Activated T-helper 2 cell treated with anti-CD3 and anti-CD28 coated beads, Interferon-gamma antibody, Interleukin-2, Interleukin-4, amounts not matched to agents 10 μg/mL and 5 μg/mL and 100 μg/mL, durations not matched to agents 14 hours and 24 hours and 36 hours (primary cell): ENCODE measurements around the gene C6orf120. TPM values are rescaled to one million over a fixed set of nuclear protein-coding genes. Genes with fewer than 3 reads are reported as not detected.

ENCODE experiments used
- DNase-seq: peaks from one replicate; pipeline ENCODE4 v3.0.0; 2021; ENCODE audit warnings: low spot score
- H3K27ac Mint-ChIP-seq: one replicate; pipeline ENCODE4 v1.8.0; 2021; ENCODE audit warnings: mixed read lengths
- H3K27me3 Mint-ChIP-seq: one replicate; pipeline ENCODE4 v1.8.0; 2021; ENCODE audit warnings: low read depth, mixed read lengths
- H3K36me3 Mint-ChIP-seq: one replicate; pipeline ENCODE4 v1.8.0; 2021; ENCODE audit warnings: low read depth, mixed read lengths
- H3K4me1 Mint-ChIP-seq: one replicate; pipeline ENCODE4 v1.8.0; 2021; ENCODE audit warnings: low read depth, mixed read lengths
- H3K4me3 Mint-ChIP-seq: one replicate; pipeline ENCODE4 v1.8.0; 2021; ENCODE audit warnings: low read depth, mild to moderate bottlenecking, moderate library complexity, mixed read lengths
- H3K9me3 Mint-ChIP-seq: one replicate; pipeline ENCODE4 v1.8.0; 2021; ENCODE audit warnings: mixed read lengths
- intact Hi-C: fragments of 100-400 bp; cut with micrococcal nuclease; formaldehyde crosslinking; loops from one replicate; pipeline ENCODE4 v1.15.1; 2023
- total RNA-seq: library from RNA; stranded (reverse); gene quantifications from 2 replicates; pipeline ENCODE4 v1.2.3, GENCODE V29; 2022

Gene C6orf120
- total RNA-seq, 1 donor from 2014 or later: 18.9 TPM

GRCh38 chr6:169745405-169745804 lies 43.5 kb downstream of the C6orf120 start:
- Mint-ChIP-seq H3K9me3 (peaks cover 4% of the 10 kb centered on the region), H3K4me1 (peaks cover 10% of the 10 kb centered on the region), H3K4me3 (no peak overlapping the region), H3K27ac (no peak overlapping the region), H3K36me3 (peaks cover 13% of the 10 kb centered on the region), H3K27me3 (peaks cover 15% of the 10 kb centered on the region)
- DNase-seq: no peak
- intact Hi-C loops: no loop called here

- DNase-seq: no peak
- intact Hi-C loops: no loop called here
- Mint-ChIP-seq H3K4me1 (peaks cover 10% of the 10 kb centered on the region), H3K4me3 (no peak overlapping the region), H3K27ac (no peak overlapping the region), H3K27me3 (peaks cover 15% of the 10 kb centered on the region), H3K36me3 (peaks cover 19% of the 10 kb centered on the region), H3K9me3 (peaks cover 4% of the 10 kb centered on the region)
Measured at GRCh38 chr6:169746556-169746955, 44.6 kb downstream of the C6orf120 start.

- peak; percentile 93 for DNase-seq
- H3K4me1 Mint-ChIP-seq: peaks cover 22% of the 10 kb centered on the region
- H3K36me3 Mint-ChIP-seq: peaks cover 19% of the 10 kb centered on the region
- H3K4me3 Mint-ChIP-seq: peak within 1 kb of the TSS; percentile 97
- peaks cover 2% of the 10 kb centered on the region for H3K27me3 Mint-ChIP-seq
- peak within 1 kb of the TSS; percentile 99 for H3K27ac Mint-ChIP-seq
- intact Hi-C loops: loop anchor here (1.0 to 10.0 kb wide), 7 partner anchors 28 to 833 kb away; partner anchors contain the start of genes C6orf120, FAM120B, PDCD2 and TBP
- peaks cover 1% of the 10 kb centered on the region for H3K9me3 Mint-ChIP-seq
Measured at GRCh38 chr6:169751242-169752073, 49.5 kb downstream of the C6orf120 start, which contains the start of the genes DYNLT2 and ERMARD. Gene DYNLT2 (minus strand): TSS chr6:169751572. CDS start chr6:169751458, 114 bp downstream. Gene ERMARD (plus strand): TSS chr6:169751622. CDS start chr6:169751658, 36 bp downstream.

GRCh38 chr6:169752074-169752623 lies 50.2 kb downstream of the C6orf120 start:
- Mint-ChIP-seq H3K4me3 (peak overlapping the region; percentile 97), H3K9me3 (no peaks in the 10 kb centered on the region), H3K36me3 (peaks cover 26% of the 10 kb centered on the region), H3K27me3 (no peaks in the 10 kb centered on the region), H3K27ac (peak overlapping the region; percentile 91), H3K4me1 (peaks cover 22% of the 10 kb centered on the region)
- intact Hi-C loops: loop anchor here (10.0 kb wide), 1 partner anchor 537 kb away; no protein-coding TSS in a partner anchor
- no peak for DNase-seq

Other genes with a start within 250 kb of the C6orf120 start
- gene WDR27, start 97 bp upstream of the C6orf120 start, total RNA-seq: 35.0 and 35.9 TPM in 2 replicates
- gene PHF10, start 22.4 kb downstream of the C6orf120 start, total RNA-seq: 94.5 and 95.3 TPM in 2 replicates
- 1.9 and 2.1 TPM in 2 replicates for gene DYNLT2, start 49.4 kb downstream of the C6orf120 start, total RNA-seq
- gene ERMARD, start 49.5 kb downstream of the C6orf120 start, total RNA-seq: 24.5 and 25.9 TPM in 2 replicates